Measurements from ENCODE around the gene ARL14EPL. TPM values are rescaled to one million over a fixed set of nuclear protein-coding genes. Genes with fewer than 3 reads are reported as not detected.

Gene ARL14EPL
- total RNA-seq, 1 donor from 2014 or later: not detected

GRCh38 chr5:116042375-116042774 lies 10.1 kb downstream of the ARL14EPL start:
- no peak overlapping the region for H3K27ac Mint-ChIP-seq
- no peak for DNase-seq (ENCODE audit: low spot score)
- TF ChIP-seq EZH2 (IDR thresholded peaks at IDR 0.05) (no peak), CTCF (IDR thresholded peaks at IDR 0.05) (no peak), EZH2phosphoT487 (IDR thresholded peaks at IDR 0.05) (no peak)
- H3K27me3 ChIP-seq: no peaks in the 10 kb centered on the region
- H3K4me3 Mint-ChIP-seq: no peak overlapping the region
- H3K36me3 ChIP-seq: no peaks in the 10 kb centered on the region
- H4K20me1 ChIP-seq (ENCODE audit: low read depth): no peaks in the 10 kb centered on the region
- no peak overlapping the region for H3K4me3 ChIP-seq
- no peaks in the 10 kb centered on the region for H3K9me3 Mint-ChIP-seq
- no peak overlapping the region for H2AFZ ChIP-seq (replicated peaks)
- H3K4me2 ChIP-seq: no peak overlapping the region
- H3K9me3 ChIP-seq (ENCODE audit: low read depth): no peaks in the 10 kb centered on the region
- H3K9ac ChIP-seq: no peak overlapping the region
- H3K4me1 Mint-ChIP-seq: no peaks in the 10 kb centered on the region
- H3K27ac ChIP-seq: no peak overlapping the region
- peaks cover 3% of the 10 kb centered on the region for H3K4me1 ChIP-seq
- no peaks in the 10 kb centered on the region for H3K79me2 ChIP-seq (ENCODE audit: low read depth)
- no peaks in the 10 kb centered on the region for H3K36me3 Mint-ChIP-seq
- H3K27me3 Mint-ChIP-seq (ENCODE audit: insufficient read depth, low read depth): no peaks in the 10 kb centered on the region
- H3F3A ChIP-seq (ENCODE audit: low read depth): no peaks in the 10 kb centered on the region

GRCh38 chr5:116044073-116044472 lies 11.8 kb downstream of the ARL14EPL start:
- H3F3A ChIP-seq (ENCODE audit: low read depth): no peaks in the 10 kb centered on the region
- no peak overlapping the region for H3K9ac ChIP-seq
- DNase-seq (ENCODE audit: low spot score): no peak
- no peak overlapping the region for H3K4me3 Mint-ChIP-seq
- no peak overlapping the region for H3K27ac ChIP-seq
- H3K27ac Mint-ChIP-seq: no peak overlapping the region
- H3K9me3 Mint-ChIP-seq: no peaks in the 10 kb centered on the region
- H3K4me1 Mint-ChIP-seq: no peaks in the 10 kb centered on the region
- no peaks in the 10 kb centered on the region for H3K27me3 ChIP-seq
- no peaks in the 10 kb centered on the region for H3K36me3 ChIP-seq
- no peaks in the 10 kb centered on the region for H3K4me1 ChIP-seq
- no peak overlapping the region for H3K4me3 ChIP-seq
- no peak for TF ChIP-seq CTCF (IDR thresholded peaks at IDR 0.05)
- no peak for TF ChIP-seq EZH2phosphoT487 (IDR thresholded peaks at IDR 0.05)
- TF ChIP-seq EZH2 (IDR thresholded peaks at IDR 0.05): no peak
- no peaks in the 10 kb centered on the region for H3K79me2 ChIP-seq (ENCODE audit: low read depth)
- H3K9me3 ChIP-seq (ENCODE audit: low read depth): no peaks in the 10 kb centered on the region
- H2AFZ ChIP-seq (replicated peaks): no peak overlapping the region
- H4K20me1 ChIP-seq (ENCODE audit: low read depth): no peaks in the 10 kb centered on the region
- H3K4me2 ChIP-seq: no peak overlapping the region
- H3K27me3 Mint-ChIP-seq (ENCODE audit: insufficient read depth, low read depth): peaks cover 2% of the 10 kb centered on the region
- no peaks in the 10 kb centered on the region for H3K36me3 Mint-ChIP-seq

GRCh38 chr5:116045821-116046220 lies 13.5 kb downstream of the ARL14EPL start:
- Histone ChIP-seq H3K79me2 (ENCODE audit: low read depth) (no peaks in the 10 kb centered on the region), H3F3A (ENCODE audit: low read depth) (no peaks in the 10 kb centered on the region), H3K4me1 (no peaks in the 10 kb centered on the region), H2AFZ (replicated peaks) (no peak overlapping the region), H3K4me2 (no peak overlapping the region), H3K27me3 (no peaks in the 10 kb centered on the region), H3K4me3 (no peak overlapping the region), H3K9me3 (ENCODE audit: low read depth) (no peaks in the 10 kb centered on the region), H3K27ac (no peak overlapping the region), H3K9ac (no peak overlapping the region), H4K20me1 (ENCODE audit: low read depth) (no peaks in the 10 kb centered on the region), H3K36me3 (no peaks in the 10 kb centered on the region)
- no peaks in the 10 kb centered on the region for H3K9me3 Mint-ChIP-seq
- peaks cover 2% of the 10 kb centered on the region for H3K27me3 Mint-ChIP-seq (ENCODE audit: insufficient read depth, low read depth)
- H3K4me1 Mint-ChIP-seq: no peaks in the 10 kb centered on the region
- H3K27ac Mint-ChIP-seq: no peak overlapping the region
- no peaks in the 10 kb centered on the region for H3K36me3 Mint-ChIP-seq
- H3K4me3 Mint-ChIP-seq: no peak overlapping the region
- TF ChIP-seq EZH2 (IDR thresholded peaks at IDR 0.05) (no peak), EZH2phosphoT487 (IDR thresholded peaks at IDR 0.05) (no peak), CTCF (IDR thresholded peaks at IDR 0.05) (no peak)
- no peak for DNase-seq (ENCODE audit: low spot score)

Measured in neural progenitor cell (in vitro differentiated cells).